GM21528 (cell line): ENCODE data around the gene DUSP8.

ENCODE experiments used
- ATAC-seq: cut with Tn5 transposase; IDR thresholded peaks from one replicate; pipeline ENCODE4 v1.9.1; 2021; ENCODE audit warnings: mild to moderate bottlenecking, moderate library complexity; ENCODE audit not compliant: unreplicated experiment, low FRiP score

DUSP8 gene

DNA sequence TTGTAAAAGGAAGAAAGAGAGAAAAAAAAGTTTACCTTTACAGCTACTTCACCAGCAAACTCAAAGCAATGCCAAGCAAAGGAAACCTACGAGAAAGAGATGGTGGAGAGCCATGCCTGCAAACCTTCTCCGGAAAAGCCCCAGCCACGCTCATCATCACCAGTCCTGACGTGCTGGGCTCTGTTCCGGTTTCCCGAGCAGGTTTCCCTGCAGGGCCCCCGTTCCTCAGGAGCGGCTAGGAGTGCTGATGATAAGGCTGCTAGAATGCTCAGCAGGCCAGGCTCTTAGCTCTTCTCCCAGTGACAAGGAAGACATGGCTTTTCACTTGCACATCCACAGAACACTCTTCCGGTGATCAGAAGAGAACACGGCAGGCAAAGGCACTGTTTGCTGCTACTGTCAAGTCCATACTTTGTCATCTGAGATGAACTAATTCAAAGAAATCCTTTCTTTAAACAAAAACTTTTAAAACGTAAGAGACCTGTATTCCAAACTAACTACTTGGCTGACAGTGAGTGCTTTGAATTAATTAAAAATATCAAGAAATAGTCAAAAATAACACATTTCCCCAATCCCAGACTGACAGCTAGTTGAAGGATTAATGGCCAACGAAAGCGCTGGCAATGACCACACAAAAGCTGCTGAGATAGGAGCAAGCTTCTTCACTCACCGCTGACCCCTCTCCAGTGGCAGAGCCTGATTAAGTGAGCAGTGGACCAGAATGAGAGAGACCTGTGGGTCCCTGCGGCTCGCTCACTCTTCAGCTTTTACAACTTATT is 35.8 kb downstream of the DUSP8 start:
- no peak for ATAC-seq

DNA sequence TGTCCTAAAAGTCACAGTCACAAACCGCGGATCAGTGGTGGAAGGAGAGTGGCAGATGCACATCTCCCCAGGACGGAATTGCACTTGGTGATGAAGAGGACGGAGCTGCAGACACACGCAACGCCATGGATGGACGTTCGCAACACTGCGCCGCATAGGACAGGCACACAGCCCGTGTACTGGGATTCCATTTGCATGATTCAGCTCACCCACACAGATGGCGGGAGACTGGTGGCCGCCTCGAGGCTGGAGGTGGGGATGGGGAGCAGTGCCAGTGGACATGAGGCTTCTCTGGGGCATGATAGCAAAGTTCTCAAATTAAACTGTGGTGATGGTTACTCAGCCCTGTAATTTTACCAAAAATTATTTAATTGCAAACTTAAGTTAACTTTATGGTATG is 37.4 kb downstream of the DUSP8 start:
- no peak for ATAC-seq

DNA sequence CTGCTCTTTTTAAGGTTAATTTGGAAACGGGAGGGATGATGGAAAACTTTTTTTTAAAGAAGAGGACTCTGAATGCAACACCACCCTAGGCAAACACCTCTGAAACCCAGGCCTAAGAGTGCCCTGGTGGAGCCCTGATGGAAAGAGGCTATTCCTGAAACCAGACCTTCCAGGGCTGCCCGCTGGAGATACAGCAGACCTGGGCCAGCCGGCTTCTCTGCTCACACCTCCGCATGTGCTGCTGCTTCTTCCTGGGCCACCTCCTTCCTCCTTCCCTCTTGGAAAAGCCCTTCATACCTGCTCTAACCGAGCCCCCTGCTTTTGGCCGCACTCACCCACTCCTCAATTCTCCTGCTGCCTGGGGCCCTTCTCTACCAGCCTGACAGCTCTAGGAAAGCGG is 37.9 kb downstream of the DUSP8 start:
- no peak for ATAC-seq

DNA sequence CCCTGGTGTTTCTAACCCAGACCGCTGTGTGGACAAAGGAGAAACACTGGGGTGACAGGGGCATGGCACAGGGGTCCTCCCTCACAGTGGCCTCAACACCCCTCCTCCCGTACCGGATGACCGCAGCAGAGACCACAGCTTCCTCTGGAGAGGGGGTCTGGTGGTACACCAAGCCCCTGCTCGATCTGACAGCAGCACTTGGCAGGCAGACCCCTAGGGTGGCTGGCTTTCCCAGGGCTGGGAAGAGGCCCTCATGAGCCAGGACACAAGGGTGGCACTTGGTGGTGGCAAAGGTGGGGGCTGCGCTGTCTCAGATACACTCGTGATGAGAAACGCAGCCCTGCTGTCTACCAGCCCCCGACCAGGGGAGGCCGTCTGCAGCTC is 38.7 kb downstream of the DUSP8 start:
- ATAC-seq = no peak

DNA sequence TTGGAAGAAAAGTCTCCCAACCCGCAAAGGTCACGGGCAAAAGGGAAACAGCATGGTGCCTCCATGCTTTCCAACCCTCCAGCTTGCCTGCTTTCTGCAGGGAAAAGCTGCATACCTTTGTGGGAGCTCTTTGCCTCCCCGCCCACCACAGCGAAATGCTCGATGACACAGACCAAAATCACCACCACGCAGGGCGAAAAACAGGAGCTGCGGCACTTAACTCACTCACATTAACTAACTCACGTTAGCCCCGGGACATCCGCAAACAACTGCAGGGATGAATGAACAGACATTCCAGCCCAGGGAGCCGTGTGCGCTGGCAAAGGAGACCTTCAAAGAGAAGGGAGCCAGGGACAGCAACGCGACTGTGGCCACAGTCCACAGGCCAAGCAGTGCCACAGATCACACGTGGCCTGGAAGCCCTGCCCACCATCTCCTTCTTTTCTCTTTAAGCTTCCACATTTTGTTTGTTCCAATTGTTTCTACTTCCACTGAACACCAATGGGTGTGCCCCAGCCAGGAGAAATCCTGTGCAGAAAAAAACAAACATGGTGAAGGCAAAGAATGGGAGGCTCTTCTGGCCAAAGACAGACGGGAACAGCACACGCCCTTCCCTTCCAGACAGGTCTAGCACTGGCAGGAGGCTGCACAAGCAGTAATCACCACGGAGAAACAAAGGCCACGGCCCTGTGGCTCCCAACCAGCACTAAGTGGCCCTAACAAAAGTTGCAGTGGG is 39.3 kb downstream of the DUSP8 start:
- ATAC-seq = no peak

DNA sequence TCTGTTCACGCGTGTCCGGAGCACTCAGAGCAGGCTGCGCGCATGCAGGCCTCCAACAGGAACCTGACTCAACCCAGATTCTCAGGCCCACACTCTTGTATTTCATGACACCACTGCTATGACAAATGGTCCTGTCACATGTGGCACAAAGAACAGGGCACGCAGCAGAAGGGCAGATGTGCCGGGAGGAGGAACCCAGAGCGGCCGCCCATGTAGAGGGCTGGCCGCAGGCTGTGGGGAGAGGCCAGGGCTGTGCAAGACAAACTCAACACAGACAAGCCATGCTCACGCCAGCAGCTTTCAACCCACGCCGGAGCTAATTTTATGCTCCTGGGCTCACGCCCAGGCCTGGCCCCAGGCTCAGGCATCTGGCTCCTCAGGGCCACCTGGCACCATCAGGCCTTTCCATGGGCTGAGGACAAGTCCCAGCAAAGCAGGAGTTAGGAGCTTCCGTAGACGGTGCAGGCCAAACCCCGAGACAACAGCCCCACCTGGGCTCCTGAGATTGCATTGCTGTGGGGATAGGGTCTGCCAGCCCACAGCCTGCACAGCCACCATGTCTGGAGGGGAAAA is 40.0 kb downstream of the DUSP8 start:
- no peak for ATAC-seq

DNA sequence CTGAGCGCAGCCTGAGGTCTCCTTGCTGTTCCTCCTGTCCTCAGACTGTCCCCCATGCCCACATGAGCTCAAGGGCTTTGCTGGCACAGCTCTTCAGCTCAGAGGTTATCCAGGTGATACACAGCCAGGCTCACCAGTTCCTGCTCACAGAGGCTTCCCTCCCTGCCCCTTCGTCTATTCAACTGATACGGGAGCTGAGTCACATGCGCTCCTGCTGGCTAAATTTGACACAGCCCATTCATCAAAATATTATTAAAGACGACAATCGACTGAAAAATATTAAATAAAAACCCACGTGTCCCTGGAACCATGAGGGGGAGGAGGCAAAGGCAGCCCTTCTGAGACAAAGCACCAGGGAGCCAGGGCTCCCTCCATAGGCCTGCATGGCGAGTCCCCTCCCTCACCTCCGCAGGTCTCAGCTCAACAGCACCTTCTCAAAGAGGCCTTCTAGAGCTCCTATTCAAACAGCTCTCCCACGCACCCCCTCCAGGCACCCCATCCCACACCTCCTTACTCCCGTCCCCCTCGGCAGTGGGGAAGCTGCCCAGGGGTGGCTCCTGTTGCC is 40.5 kb downstream of the DUSP8 start:
- no peak for ATAC-seq

DNA sequence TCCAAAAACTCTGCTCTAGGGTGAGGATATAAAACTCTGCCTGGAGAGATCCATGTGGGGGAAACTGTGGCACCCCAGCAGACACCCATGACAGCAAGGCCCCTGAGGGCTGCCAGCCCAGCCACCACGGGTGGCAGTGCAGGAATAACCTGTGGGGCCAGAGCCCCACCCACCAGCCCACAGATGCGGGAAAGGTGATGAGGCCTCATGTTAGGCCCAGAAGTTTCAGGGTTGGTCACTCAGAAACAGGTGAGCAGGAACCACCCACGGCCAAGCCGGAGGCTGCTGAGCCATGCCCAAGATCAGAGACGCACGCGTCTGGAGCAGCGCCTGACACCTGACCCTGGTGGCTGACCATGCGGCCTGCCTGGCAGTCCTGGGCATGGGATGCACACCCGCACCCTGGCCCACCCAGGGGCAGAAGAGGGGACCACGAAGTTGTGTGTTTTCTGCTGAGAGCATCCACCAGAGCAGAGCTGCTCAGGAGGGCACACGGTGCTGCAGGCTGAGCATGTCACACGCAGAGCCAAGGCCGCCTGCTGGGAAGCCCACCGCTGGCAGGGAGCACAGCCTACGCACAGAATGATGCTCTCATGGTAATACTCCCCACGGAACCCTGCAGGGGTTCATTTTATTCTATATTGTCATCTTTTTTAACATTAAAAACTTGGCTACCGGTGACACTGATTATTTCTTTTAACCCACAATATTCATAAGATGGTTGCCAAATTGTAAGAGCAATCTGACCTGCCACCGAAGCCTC is 41.2 kb downstream of the DUSP8 start:
- no peak for ATAC-seq

DNA sequence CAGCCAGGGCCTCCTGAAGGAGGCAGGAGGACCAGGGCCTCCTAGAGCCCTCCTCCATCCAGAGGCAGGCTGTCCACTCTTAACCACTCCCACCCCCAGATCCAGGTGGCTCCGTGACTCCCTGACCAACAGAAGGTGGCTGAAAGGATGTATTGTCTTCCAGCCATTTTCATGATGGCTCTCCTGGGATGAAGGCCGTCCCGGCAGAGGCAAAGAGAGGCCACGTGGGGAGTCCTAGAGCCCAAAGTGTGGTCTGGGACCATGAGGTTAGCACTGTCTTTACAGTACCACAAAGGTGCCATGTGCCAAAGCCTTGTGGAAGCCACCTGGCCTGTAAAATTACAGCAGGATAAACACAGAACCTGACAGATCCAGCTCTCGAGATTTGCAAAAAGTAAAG is 42.3 kb downstream of the DUSP8 start:
- no peak for ATAC-seq

DNA sequence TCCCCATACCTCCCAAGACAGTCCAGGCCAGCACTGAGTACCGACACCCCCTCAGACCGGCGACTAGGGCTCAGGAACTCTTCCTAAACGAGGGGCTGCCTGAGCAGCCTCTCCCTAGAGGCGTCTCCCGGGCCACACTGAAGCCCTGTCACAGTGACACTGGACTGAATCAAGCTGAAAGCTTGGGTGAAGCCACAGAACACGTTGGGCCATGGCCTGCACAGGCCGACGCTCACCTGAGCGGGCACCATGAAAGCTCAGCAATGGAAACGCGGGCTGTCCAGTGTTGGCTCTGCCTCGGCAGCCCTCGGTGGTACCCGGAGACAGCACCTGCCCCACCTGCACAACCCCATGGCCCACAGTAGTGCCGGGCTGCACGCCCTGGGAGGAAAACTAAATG is 42.8 kb downstream of the DUSP8 start:
- ATAC-seq = no peak

DNA sequence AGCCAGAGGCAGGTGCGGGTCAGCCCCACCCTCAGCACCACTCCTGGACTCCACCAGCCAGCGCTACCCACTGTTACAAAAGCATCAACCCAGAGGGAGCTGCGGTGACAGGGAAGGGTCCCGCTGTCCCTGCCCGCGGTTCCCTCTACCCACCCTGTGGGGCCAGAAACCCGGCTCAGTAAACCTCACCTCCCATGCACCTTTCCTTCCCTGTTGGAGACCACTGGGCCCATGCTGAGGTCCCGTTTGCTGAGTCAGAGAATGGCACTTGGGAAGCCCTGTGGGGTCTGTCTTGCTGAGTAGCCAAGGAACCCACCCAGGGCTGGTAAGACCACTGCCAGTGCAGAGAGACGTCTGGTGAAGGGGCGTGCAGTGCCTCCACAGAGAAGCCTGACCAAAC is 43.4 kb downstream of the DUSP8 start:
- no peak for ATAC-seq

DNA sequence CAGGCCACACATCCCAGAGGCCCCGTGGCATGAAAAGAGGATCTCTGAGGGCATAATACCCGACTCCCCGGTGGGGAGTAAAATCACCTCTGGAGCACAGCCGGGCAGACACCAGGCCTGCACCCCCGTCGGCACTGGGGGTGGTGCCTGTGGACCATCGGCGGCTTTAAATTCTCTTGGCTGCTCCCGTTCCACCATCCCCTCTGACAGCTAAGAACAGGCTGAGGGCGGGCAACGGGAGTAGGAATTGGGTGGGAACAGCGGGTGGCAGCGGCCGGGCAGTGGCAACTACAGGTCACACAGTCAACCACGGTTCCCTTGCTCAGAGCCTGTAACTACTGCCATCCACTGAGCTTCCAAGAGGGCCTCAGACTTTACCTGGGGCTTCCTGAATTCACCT is 45.3 kb downstream of the DUSP8 start:
- ATAC-seq = no peak

DNA sequence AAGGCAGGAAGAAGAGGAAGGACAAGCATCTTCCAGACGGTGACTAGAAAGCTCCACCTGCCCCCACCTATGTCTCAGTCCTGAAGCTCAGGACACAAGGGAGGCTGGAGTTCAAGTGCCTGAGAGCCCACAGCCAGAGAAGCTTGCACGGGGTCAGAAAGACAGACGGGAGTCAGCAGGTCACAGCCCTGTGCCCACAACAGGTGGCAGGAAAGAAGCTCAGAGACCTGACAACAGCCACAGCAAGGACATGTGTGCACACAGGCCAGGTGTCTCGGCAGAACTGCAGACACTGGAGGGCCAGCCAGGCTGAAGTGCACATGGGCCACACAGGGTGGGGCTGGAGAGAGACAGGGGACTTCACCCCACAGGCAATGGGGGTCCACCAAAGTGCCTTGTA is 48.3 kb downstream of the DUSP8 start:
- no peak for ATAC-seq

DNA sequence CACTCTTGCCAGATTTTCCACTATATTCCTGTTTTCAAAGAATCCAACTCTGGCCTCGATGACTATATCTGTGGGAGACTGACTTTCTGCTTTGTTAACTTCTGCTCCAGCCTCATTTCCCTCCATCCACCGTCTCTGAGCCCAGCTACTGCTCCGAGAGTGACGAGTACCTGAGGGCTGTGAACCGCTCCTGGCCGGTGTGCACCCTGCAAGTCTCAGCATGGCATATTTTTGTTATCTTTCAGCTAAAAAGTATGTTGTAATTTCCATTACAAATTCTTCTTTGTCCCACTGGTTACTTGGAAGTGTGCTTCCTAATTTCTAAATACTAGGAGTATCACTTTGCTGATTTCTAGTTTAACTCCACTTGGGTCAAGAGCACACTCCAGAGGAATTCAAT is 49.0 kb downstream of the DUSP8 start:
- ATAC-seq = no peak

DNA sequence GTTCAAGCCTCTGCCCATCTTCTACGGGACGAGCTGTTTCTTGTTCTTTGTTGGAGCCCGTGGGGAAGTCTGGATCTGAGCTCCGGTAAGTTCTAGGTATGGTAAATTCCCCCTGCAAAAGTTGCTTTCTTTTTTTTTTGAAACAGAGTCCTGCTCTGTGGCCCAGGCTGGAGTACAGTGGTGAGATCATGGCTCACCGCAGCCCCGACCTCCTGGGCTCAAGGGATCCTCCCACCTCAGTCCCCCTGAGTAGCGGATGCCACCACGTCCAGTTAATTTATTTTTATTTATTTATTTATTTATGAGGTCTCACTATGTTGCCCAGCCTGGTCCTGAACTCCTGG is 50.0 kb downstream of the DUSP8 start:
- no peak for ATAC-seq

DNA sequence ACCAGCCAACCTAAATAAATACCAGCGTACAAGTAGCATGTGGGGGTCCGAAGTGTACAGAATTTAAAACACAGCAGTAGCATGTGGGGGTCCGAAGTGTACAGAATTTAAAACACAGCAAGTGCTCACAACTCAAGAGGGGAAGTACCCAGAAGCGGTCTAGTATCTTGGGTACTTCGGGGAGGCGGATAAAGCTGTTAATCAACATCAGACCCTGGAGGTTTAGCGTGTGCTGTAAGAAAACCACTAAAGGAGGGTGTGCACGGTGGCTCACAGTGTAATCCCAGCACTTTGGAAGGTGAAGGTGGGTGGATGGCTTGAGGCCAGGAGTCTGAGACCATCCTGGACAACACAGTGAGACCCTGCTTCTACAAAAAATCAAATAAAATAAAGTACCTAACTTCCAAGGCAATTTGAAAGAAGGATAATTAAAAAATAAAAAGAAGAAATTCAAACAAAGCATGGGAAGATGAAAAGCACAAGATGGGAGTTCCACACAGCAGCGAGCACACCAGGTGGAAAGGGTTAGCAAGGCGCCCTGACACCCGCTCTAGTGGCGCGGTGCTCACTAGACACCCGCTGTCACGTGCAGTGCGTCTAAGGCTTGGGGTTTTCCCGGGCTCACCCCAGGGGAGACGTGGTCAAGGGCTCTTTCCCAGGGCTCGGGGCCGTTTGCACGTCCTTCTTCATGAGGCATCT is 50.5 kb downstream of the DUSP8 start:
- peak; percentile 81 for ATAC-seq

DNA sequence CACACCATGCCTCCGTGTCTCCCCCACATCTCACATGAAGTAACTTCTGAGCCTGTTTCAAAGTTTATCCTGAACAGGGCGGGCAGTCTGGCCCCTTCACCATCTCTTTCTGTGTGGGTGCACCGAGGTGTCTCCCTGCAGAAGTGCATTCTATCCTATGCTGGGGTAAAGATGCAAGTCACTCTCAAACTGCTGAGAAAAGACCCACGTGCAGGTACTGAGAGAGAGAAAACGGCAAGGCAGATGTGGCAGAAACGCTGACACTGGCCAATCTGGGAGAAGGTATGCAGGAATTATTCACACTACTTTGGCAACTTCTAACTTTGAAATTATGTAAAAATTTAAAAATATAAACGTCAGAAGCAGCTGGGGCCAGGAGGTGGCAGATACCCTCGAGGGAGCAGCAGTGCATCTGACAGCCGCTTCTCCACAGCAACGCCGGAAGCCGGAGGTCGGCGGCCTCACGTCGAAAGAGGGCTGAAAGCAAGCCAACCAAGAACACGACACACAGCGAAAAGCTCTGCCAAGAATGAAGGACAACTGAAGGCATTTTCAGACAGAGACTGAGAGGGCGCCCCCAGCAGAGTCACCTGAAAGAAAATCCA is 51.3 kb downstream of the DUSP8 start:
- ATAC-seq = no peak

DNA sequence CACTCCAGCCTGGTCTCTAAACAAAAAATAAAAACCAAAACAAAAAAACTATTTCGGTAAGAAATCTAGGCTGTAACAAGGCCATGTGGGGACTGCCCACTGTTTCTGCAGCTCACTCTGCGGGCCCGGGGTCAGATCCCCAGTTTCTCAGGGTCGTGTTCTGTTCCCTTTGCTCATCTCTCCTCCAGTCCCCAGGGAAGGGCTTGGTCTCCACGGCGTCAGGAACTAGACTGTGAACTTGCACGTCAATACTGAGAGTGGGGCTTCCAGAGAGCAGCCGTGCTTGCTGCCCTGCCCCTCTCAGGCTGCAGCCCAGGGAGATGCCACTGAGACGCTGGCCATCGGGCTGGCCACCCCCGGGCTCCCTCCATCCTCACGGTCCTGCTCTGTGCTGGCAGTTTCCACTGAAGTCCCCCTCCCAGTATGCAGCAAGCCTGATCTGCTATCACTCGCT is 51.8 kb downstream of the DUSP8 start:
- ATAC-seq = no peak

DNA sequence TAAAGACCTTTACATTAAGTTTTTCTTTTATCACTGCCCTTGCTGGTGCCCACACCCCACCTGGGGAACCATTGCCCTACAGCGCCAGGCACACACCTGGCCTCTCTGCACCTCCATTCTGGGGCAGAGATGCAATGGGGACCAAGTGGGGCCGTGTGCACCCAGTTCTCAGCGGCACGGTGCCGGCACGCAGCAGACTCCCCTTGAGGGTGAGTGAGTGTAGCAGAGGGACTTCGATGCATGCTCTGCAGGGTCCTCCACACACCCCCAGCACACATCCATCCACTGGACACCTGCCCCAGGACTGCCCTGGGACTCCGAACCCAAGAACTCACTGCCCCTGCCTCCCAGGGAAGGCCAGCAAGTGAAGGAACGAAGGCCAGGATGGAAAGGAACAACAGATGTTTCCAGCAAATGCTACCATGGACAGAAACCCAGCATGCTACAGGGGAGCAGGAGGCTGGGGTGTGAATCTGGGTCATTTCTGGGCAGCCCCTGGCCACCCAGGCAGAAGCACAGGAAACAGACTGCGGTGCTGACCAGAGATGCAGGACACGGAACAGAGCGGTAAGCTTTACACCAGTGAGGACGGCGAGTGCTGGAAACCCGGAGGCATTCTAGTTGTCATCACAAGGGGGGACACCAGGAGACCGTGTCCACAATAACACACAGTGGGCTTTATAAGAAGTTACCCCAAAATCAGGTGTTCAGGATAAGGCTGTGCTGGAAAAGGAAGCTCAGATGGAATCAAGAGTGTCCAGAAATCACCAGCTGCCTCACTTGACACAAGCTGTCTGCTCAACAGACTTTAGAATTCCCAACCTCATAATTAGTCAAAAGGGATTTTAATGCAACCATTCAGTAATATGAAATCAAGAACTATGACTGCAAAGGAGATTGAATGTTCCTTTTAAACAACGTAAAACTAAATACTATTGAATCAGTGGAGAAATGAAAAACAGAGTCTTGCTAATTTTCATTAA is 52.8 kb downstream of the DUSP8 start:
- ATAC-seq = no peak
